Sigmoid colon (tissue), 4 donors: ENCODE results near the gene CCNQ.

Experiments
- POLR2A ChIP-seq, 2 donors: fragments of 450-650 bp; IDR thresholded peaks; one replicate each; pipeline ENCODE4 v1.6.1; 2016; ENCODE audit warnings: antibody characterized with exemption in 2 of 2, mild to moderate bottlenecking in 2 of 2, moderate library complexity in 2 of 2
- POLR2AphosphoS5 ChIP-seq, 4 donors: sonication (generic); formaldehyde crosslinking; IDR thresholded peaks; one replicate each; pipeline ENCODE4 v1.6.1; 2017; ENCODE audit warnings: antibody characterized with exemption in 4 of 4
- TF ChIP-seq, protein P1 (sequence below), 4 experiments: fragments of 450-650 bp in 3 of 4; fragments of 200-600 bp in 1 of 4; IDR thresholded peaks; one replicate each; pipeline ENCODE4 v1.5.1; 2016 to 2019; ENCODE audit warnings: antibody characterized with exemption in 4 of 4, mild to moderate bottlenecking in 3 of 4, moderate library complexity in 2 of 4

DNA sequence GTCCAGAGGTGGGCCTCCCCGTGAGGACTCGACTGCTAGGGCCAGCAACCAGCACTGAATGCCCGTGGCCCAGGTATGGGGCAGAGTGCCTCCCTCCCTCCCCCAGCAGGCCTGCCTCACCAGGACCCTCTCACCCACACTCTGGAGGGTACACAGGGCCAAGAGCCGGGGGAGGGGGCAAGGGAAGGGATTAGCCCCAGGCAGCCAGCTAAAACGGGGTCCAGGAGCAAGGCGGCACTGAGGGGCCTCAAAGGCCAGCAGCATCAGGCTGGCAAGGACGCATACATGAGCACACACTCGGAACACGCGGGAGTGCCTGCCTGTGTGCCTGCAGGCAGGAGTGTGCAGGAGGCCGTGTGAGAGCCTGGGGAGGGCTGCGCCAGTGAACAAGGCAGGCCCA, 29.7 kb upstream of the CCNQ start:
- TF ChIP-seq, protein P1, sequence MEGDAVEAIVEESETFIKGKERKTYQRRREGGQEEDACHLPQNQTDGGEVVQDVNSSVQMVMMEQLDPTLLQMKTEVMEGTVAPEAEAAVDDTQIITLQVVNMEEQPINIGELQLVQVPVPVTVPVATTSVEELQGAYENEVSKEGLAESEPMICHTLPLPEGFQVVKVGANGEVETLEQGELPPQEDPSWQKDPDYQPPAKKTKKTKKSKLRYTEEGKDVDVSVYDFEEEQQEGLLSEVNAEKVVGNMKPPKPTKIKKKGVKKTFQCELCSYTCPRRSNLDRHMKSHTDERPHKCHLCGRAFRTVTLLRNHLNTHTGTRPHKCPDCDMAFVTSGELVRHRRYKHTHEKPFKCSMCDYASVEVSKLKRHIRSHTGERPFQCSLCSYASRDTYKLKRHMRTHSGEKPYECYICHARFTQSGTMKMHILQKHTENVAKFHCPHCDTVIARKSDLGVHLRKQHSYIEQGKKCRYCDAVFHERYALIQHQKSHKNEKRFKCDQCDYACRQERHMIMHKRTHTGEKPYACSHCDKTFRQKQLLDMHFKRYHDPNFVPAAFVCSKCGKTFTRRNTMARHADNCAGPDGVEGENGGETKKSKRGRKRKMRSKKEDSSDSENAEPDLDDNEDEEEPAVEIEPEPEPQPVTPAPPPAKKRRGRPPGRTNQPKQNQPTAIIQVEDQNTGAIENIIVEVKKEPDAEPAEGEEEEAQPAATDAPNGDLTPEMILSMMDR (IDR thresholded peaks at IDR 0.05) = no peak
- TF ChIP-seq POLR2A (IDR thresholded peaks at IDR 0.05) (no peak), POLR2AphosphoS5 (IDR thresholded peaks at IDR 0.05) (no peak)
